Tibial nerve (tissue), 4 donors: ENCODE data around the gene TMEM92. TPM values are rescaled to one million over a fixed set of nuclear protein-coding genes. Genes with fewer than 3 reads are reported as not detected.
"Not testable (repeated sequence)": the region's sequence is repeated elsewhere in the genome, so short reads cannot be mapped to it uniquely, and the experiment has no call there.

ENCODE experiments used
- DNase-seq, 2 donors: peaks; one replicate each; pipeline ENCODE4 v3.0.0-alpha.2; 2019; ENCODE audit warnings: low spot score in 2 of 2
- H3K27ac ChIP-seq, 4 donors: fragments of 200-600 bp; sonication (generic) in 3 of 4; one replicate each; pipeline ENCODE4 v1.5.1; 2017 to 2019; ENCODE audit warnings: mild to moderate bottlenecking in 1 of 4
- H3K27me3 ChIP-seq, 2 donors: fragments of 200-600 bp; sonication (generic) in 1 of 2; one replicate each; pipeline versions ENCODE4 v1.5.1 to v1.6.0; 2017 to 2019
- H3K36me3 ChIP-seq, 3 donors: fragments of 200-600 bp; sonication (generic); one replicate each; pipeline ENCODE4 v1.5.1; 2018 to 2019
- H3K4me1 ChIP-seq, 4 donors: fragments of 200-600 bp; sonication (generic) in 3 of 4; one replicate each; pipeline ENCODE4 v1.5.1; 2017 to 2019
- H3K4me3 ChIP-seq, 4 donors: fragments of 200-600 bp; sonication (generic) in 3 of 4; one replicate each; pipeline ENCODE4 v1.5.1; 2017 to 2019; ENCODE audit warnings: mild to moderate bottlenecking in 1 of 4, moderate library complexity in 1 of 4
- H3K9me3 ChIP-seq, 4 donors: fragments of 200-600 bp; sonication (generic) in 3 of 4; one replicate each; pipeline ENCODE4 v1.5.1; 2017 to 2019
- EP300 ChIP-seq, 2 donors: sonication (generic); formaldehyde crosslinking; IDR thresholded peaks; one replicate each; pipeline ENCODE4 v1.6.1; 2017; ENCODE audit warnings: antibody characterized with exemption in 2 of 2, mild to moderate bottlenecking in 1 of 2
- POLR2A ChIP-seq, 2 donors: fragments of 450-650 bp; IDR thresholded peaks; one replicate each; pipeline ENCODE4 v1.6.1; 2017; ENCODE audit warnings: antibody characterized with exemption in 2 of 2, mild to moderate bottlenecking in 2 of 2, moderate library complexity in 2 of 2
- whole genome bisulfite sequencing, 2 donors: methylation state at CpG; one replicate each; pipeline ENCODE4 v1.1.5; 2018; 5-methylcytosine and 5-hydroxymethylcytosine counted together
- total RNA-seq, 4 donors: library from RNA; depleted of rRNA; stranded (reverse); fragments of >200 nt; gene quantifications; one replicate each; pipeline ENCODE4 v1.1.0, GENCODE V29; 2016
- TF ChIP-seq, protein P1 (sequence below), 5 experiments: fragments of 200-600 bp in 3 of 5; fragments of 450-650 bp in 2 of 5; sonication (generic) in 3 of 5; IDR thresholded peaks; one replicate each; pipeline ENCODE4 v1.5.1; 2016 to 2019; ENCODE audit warnings: antibody characterized with exemption in 5 of 5, mild to moderate bottlenecking in 3 of 5, moderate library complexity in 2 of 5

Gene TMEM92
- total RNA-seq, 4 donors from 2014 or later = 0.44 to 0.59 TPM; not detected in 2

DNA sequence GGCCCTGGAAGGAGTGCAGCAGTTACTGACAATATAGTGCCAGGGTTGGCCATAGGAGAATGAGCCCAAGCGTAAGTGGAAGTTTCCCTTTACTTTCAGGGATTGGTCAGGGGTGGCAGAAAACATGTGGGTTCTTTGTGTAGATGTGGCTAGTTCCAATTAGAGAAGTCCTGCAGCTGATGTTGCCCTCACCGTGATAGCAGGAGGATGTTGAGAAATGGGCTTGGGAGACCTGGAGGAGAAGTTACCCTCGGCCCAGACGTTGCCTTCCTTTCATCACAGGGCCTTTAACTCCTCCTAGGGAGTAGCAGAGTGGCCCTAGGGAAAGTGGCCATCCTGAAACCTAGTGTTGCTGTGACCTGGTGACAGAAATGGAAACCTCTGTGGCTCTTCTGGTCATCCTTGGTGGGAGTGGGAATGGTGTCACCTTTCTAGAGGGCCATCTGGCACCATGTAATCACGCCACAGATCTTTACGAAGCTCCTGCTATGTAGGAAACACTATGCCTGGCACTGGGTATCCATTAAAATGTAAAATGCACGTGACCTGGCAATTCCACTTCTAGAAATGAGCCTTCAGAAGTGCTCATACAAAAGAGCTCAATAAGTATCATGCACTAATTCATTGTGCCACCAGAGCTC lies 6.7 kb downstream of the TMEM92 start:
- H3K4me3 ChIP-seq = no peak overlapping the region
- no peak for DNase-seq
- no peak overlapping the region for H3K27ac ChIP-seq
- no peaks in the 10 kb centered on the region for H3K9me3 ChIP-seq
- TF ChIP-seq POLR2A (IDR thresholded peaks at IDR 0.05) = no peak
- no peak for TF ChIP-seq EP300 (IDR thresholded peaks at IDR 0.05)
- TF ChIP-seq, protein P1, sequence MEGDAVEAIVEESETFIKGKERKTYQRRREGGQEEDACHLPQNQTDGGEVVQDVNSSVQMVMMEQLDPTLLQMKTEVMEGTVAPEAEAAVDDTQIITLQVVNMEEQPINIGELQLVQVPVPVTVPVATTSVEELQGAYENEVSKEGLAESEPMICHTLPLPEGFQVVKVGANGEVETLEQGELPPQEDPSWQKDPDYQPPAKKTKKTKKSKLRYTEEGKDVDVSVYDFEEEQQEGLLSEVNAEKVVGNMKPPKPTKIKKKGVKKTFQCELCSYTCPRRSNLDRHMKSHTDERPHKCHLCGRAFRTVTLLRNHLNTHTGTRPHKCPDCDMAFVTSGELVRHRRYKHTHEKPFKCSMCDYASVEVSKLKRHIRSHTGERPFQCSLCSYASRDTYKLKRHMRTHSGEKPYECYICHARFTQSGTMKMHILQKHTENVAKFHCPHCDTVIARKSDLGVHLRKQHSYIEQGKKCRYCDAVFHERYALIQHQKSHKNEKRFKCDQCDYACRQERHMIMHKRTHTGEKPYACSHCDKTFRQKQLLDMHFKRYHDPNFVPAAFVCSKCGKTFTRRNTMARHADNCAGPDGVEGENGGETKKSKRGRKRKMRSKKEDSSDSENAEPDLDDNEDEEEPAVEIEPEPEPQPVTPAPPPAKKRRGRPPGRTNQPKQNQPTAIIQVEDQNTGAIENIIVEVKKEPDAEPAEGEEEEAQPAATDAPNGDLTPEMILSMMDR (IDR thresholded peaks at IDR 0.05) = no peak
- H3K36me3 ChIP-seq = no peaks in the 10 kb centered on the region
- 77 to 82% methylated on average over 7 of the region's 7 CpGs for WGBS, 2 donors
- H3K27me3 ChIP-seq = no peaks in the 10 kb centered on the region
- H3K4me1 ChIP-seq = no peaks in the 10 kb centered on the region

DNA sequence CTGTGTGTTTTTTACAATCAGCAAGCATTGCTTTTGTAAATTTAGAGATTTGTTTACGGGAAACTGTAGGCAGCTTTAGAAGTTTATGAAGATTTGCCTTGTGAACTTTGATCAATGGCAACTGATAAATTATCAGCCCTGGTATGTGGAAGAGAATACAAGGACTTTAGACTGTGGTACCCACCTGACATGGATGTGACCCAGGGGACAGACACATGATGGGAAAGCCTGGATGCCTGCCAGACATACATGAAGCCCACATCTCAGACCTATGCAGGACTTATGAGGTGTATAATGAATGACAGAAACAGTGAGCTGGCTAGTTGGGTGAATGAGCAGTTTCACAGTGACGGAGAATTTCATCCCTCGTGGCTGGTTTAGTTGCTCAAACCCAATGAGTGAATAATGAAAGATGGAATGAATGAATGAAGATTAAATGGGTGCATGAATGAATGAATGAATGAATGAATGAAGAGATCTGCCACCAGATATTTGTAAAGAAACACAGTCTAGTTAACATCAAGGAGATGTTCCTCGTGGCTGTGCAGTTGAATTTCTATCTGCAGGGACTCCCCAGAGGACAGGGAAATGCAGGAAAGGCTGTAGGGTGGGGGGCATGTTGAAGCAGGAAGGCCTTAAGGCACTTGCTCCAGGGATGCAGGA lies 7.6 kb downstream of the TMEM92 start:
- no peak for TF ChIP-seq POLR2A (IDR thresholded peaks at IDR 0.05)
- TF ChIP-seq, protein P1 (IDR thresholded peaks at IDR 0.05) = no peak
- TF ChIP-seq EP300 (IDR thresholded peaks at IDR 0.05) = no peak
- no peaks in the 10 kb centered on the region for H3K27me3 ChIP-seq
- WGBS, 2 donors = 82 to 85% methylated on average over 4 of the region's 4 CpGs

DNA sequence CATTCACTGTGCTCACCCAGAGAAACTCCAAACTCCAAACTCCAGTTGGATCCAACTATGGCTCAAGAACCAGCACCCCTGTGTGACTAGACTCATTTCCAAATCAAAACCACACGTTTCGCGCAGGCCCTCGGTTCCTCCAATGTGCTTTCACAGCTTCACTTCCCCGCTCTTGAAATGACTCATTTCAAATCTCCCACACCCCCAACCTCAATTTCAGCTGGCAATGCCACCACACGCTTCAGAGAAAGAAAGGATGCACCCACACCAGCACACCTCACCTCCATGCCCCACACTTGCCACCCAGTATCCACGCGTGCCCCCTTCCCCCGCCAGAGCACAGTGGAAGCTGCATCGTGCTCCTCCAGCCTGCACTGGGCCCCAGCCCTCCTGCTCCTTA lies 9.0 kb downstream of the TMEM92 start:
- Histone ChIP-seq H3K4me1 (peaks cover 0 to 1% (median 0%) of the 10 kb centered on the region in 4 donors), H3K27ac (no peak overlapping the region), H3K27me3 (no peaks in the 10 kb centered on the region), H3K4me3 (no peak overlapping the region), H3K36me3 (no peaks in the 10 kb centered on the region), H3K9me3 (no peaks in the 10 kb centered on the region)
- TF ChIP-seq, protein P1 (IDR thresholded peaks at IDR 0.05) = no peak
- TF ChIP-seq EP300 (IDR thresholded peaks at IDR 0.05) = no peak
- TF ChIP-seq POLR2A (IDR thresholded peaks at IDR 0.05) = no peak
- 75 to 79% methylated on average over 10 of the region's 10 CpGs for WGBS, 2 donors
- no peak for DNase-seq

More for the DNA sequence above, 7.6 kb downstream of the TMEM92 start:
- Histone ChIP-seq H3K4me3 (no peak overlapping the region), H3K36me3 (no peaks in the 10 kb centered on the region), H3K27ac (no peak overlapping the region), H3K9me3 (no peaks in the 10 kb centered on the region), H3K4me1 (no peaks in the 10 kb centered on the region)
- DNase-seq = no peak

DNA sequence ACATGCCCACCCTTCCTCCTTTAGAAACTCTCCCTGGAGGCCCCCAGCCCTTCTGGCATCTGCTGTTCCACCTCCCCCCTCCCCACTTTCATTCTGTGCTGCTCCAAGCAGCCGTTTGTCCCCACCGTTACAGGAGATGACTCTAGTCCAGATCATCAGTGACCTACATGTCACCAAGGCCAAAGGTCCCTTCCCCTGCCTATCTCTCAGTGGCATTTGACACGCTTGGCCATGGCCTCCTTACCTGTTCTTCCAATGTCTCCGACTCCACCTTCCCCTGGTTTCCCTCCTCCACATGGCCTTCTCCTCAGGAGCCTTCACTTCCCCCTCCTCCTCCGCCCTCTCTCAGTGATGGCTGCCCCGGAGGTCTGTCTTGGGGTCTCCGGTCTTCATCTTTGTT lies 9.4 kb downstream of the TMEM92 start:
- no peak overlapping the region for H3K27ac ChIP-seq
- no peaks in the 10 kb centered on the region for H3K9me3 ChIP-seq
- TF ChIP-seq EP300 (IDR thresholded peaks at IDR 0.05) = no peak
- no peak for TF ChIP-seq POLR2A (IDR thresholded peaks at IDR 0.05)
- TF ChIP-seq, protein P1 (IDR thresholded peaks at IDR 0.05) = no peak
- no peak overlapping the region for H3K4me3 ChIP-seq
- H3K36me3 ChIP-seq = no peaks in the 10 kb centered on the region
- peaks cover 0 to 5% (median 0%) of the 10 kb centered on the region in 4 donors for H3K4me1 ChIP-seq
- no peak for DNase-seq
- H3K27me3 ChIP-seq = no peaks in the 10 kb centered on the region
- 56 to 72% methylated on average over 7 of the region's 7 CpGs for WGBS, 2 donors

DNA sequence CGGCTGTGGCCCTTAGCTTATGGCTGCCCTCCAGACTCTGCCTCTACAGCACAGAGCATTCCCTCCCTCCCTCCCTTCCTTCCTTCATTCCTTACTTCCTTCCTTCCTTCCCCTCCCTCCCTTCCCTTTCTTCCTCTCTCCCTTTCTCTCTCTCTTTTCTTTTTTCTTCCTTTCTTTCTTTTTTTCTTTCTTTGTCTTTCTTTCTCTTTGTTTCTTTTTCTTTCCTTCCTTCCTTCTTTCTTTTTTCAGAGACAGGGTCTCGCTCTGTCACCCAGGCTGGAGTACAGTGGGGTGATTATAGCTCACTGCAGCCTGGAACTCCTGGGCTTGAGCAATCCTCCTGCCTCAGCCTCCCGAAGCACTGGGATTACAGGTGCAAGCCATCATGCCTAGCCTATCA lies 11.7 kb downstream of the TMEM92 start:
- H3K27me3 ChIP-seq = no peaks in the 10 kb centered on the region
- H3K4me1 ChIP-seq = peaks cover 0 to 27% (median 11%) of the 10 kb centered on the region in 4 donors
- no peak overlapping the region for H3K4me3 ChIP-seq
- DNase-seq = no peak
- H3K36me3 ChIP-seq = no peaks in the 10 kb centered on the region
- H3K27ac ChIP-seq = no peak overlapping the region
- no peaks in the 10 kb centered on the region for H3K9me3 ChIP-seq
- TF ChIP-seq EP300 (IDR thresholded peaks at IDR 0.05) (no peak), POLR2A (IDR thresholded peaks at IDR 0.05) (no peak)
- TF ChIP-seq, protein P1 (IDR thresholded peaks at IDR 0.05) = no peak
- WGBS, 2 donors = 63 to 73% methylated on average over 3 of the region's 3 CpGs

DNA sequence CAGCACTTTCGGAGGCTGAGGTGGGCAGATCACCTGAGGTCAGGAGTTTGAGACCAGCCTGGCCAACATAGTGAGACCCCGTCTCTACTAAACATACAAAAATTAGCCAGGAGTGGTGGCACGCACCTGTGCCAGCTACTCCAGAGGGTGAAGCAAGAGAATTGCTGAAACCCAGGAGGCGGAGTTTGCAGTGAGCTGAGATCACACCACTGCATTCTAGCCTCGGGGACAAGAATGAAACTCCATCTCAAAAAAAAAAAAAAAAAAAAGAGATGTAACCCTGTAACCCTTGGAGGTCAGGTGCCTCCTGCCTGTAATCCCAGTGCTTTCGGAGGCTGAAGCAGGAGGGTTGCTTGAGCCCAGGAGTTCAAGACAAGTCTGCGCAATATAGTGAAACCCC lies 13.0 kb downstream of the TMEM92 start:
- peaks cover 0 to 27% (median 11%) of the 10 kb centered on the region in 4 donors for H3K4me1 ChIP-seq
- not testable (repeated sequence) for H3K9me3 ChIP-seq, H3K4me3 ChIP-seq, DNase-seq, H3K36me3 ChIP-seq, H3K27ac ChIP-seq, H3K27me3 ChIP-seq
- 77 to 78% methylated on average over 7 of the region's 7 CpGs for WGBS, 2 donors
